Frontal cortex (tissue), 4 donors: ENCODE results near the gene GCNA. TPM values are rescaled to one million over a fixed set of nuclear protein-coding genes. Genes with fewer than 3 reads are reported as not detected.
"Not testable (repeated sequence)": the region's sequence is repeated elsewhere in the genome, so short reads cannot be mapped to it uniquely, and the experiment has no call there.

Experiments
- DNase-seq, 2 donors: peaks; one replicate each; pipeline ENCODE4 v3.0.0; 2012; ENCODE audit warnings: low spot score in 2 of 2
- FAIRE-seq: peaks from 2 replicates; lab custom pipeline; 2012; peaks lifted over from hg19 to GRCh38; lab: Jason Lieb, UNC
- total RNA-seq: library from RNA; depleted of rRNA; stranded (reverse); fragments of >200 nt; gene quantifications from one replicate; pipeline ENCODE4 v1.2.3, GENCODE V29; 2014
- donor health status: control.
- donor health status: control.
- donor health status: control.

The GCNA gene
- total RNA-seq, 1 donor from 2014 or later, result 2.0 TPM

GRCh38 chrX:71558920-71559319 lies 19.3 kb upstream of the GCNA start:
- FAIRE-seq (no peak), DNase-seq (no peak)

- not testable (repeated sequence) for FAIRE-seq, DNase-seq
Observed at GRCh38 chrX:71559773-71560172, 18.5 kb upstream of the GCNA start.

GRCh38 chrX:71563921-71564320 lies 14.3 kb upstream of the GCNA start:
- no peak for FAIRE-seq
- no peak for DNase-seq

GRCh38 chrX:71565474-71566041 lies 12.7 kb upstream of the GCNA start:
- no peak for DNase-seq

GRCh38 chrX:71571390-71571789 lies 6.8 kb upstream of the GCNA start:
- not testable (repeated sequence) for FAIRE-seq

More at GRCh38 chrX:71565474-71566041, 12.7 kb upstream of the GCNA start:
- no peak for FAIRE-seq

GRCh38 chrX:71573590-71573989 lies 4.6 kb upstream of the GCNA start:
- DNase-seq (no peak), FAIRE-seq (no peak)

More at GRCh38 chrX:71571390-71571789, 6.8 kb upstream of the GCNA start:
- DNase-seq, result not testable (repeated sequence)

- no peak for FAIRE-seq
- no peak for DNase-seq
Observed at GRCh38 chrX:71577682-71578081, 555 bp upstream of the GCNA start.

- DNase-seq (no peak), FAIRE-seq (no peak)
Observed at GRCh38 chrX:71579136-71579989, 1.1 kb downstream of the GCNA start.

- DNase-seq, result peak in 1 of 2 donors; percentile 15
- no peak for FAIRE-seq
Observed at GRCh38 chrX:71579990-71580380, 1.7 kb downstream of the GCNA start.

GRCh38 chrX:71581210-71581609 lies 3.0 kb downstream of the GCNA start:
- no peak for FAIRE-seq
- no peak for DNase-seq

GRCh38 chrX:71586929-71587328 lies 8.7 kb downstream of the GCNA start:
- DNase-seq, result no peak
- FAIRE-seq, result no peak

GRCh38 chrX:71593210-71593609 lies 15.0 kb downstream of the GCNA start:
- not testable (repeated sequence) for DNase-seq, FAIRE-seq

GRCh38 chrX:71599965-71600364 lies 21.7 kb downstream of the GCNA start:
- no peak for FAIRE-seq
- DNase-seq, result no peak

- DNase-seq, result no peak
- no peak for FAIRE-seq
Observed at GRCh38 chrX:71603618-71604017, 25.4 kb downstream of the GCNA start.

- no peak for FAIRE-seq
- no peak for DNase-seq
Observed at GRCh38 chrX:71604141-71604540, 25.9 kb downstream of the GCNA start.

- no peak for DNase-seq
- FAIRE-seq, result no peak
Observed at GRCh38 chrX:71604796-71605568, 26.7 kb downstream of the GCNA start.

- DNase-seq, result no peak
- no peak for FAIRE-seq
Observed at GRCh38 chrX:71606536-71607216, 28.4 kb downstream of the GCNA start.

- no peak for DNase-seq
- no peak for FAIRE-seq
Observed at GRCh38 chrX:71607488-71607887, 29.3 kb downstream of the GCNA start.

GRCh38 chrX:71609095-71609750 lies 31.0 kb downstream of the GCNA start:
- no peak for FAIRE-seq
- no peak for DNase-seq
